ENCODE measurements around the gene PTPN4. TPM values are rescaled to one million over a fixed set of nuclear protein-coding genes. Genes with fewer than 3 reads are reported as not detected.

PTPN4 gene
- total RNA-seq, 2 experiments from 2014 or later: 32.9 to 34.7 TPM

DNA sequence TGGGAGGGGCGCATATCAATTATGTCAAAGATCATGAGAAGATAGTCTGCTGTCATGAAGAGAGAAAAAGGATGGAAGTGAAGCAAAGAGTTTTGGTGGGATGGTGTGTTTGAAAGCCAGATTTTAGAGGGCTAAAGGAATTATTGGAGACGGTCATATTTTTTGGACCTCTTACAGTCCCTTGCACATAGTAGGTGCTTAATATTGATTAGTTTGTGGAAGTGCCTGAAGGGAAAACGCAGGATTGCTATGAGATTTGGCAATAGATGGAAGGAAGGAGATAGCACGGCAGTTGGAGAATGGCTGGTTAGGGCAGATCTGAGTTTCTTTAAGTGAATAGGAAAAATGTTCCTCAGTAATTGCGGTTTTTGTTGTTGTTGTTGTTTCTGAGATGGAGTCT is 269.1 kb downstream of the PTPN4 start:
- Mint-ChIP-seq H3K4me3 (no peak overlapping the region), H3K4me1 (peaks cover 8% of the 10 kb centered on the region), H3K27ac (no peak overlapping the region), H3K27me3 (no peaks in the 10 kb centered on the region), H3K36me3 (peaks cover 27% of the 10 kb centered on the region), H3K9me3 (peaks cover 15% of the 10 kb centered on the region)
- DNase-seq: no peak

DNA sequence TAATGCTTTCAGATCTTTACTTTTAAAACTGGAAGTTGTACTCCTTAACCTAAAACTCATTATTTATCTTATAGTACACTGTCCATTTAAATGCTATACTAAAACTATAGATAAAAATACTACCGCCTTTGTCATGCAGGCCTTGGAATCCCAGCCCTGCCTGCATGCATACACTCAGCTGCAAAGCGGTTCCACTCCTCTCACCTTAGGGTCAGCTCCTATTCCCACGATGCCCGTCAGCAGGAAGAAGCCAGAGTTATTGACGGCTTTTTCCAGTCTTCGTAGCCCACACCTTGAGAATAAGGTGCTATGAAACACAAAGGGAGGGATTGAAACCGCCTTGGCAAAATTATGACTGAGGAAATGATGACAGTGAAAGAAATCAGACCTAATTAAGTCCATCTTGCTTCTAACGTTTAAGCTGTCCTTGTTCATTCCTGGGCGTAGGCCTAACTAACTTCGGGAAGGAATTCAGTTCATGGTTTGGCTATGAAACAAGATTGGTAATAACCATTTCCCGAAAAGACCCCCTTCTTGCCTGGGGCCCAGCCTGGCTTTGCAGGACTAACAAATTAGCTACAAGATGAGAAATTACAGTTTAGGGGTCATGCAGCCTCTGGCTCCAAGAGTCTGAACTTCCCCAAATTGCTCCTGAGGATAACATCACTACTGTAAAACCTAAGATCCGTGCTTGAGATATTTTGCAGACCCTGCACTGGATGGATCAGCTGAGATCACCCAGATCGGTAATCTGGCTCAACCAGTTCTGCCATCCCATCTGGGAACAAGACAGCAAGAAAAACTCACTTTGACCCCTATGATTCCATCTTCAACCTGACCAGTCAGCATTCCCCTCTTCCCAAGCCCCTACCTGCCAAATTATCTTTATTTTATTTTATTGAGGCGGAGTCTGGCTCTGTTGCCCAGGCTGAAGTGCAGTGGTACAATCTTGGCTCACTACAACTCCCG is 270.2 kb downstream of the PTPN4 start:
- no peak for DNase-seq
- Mint-ChIP-seq H3K4me1 (peaks cover 8% of the 10 kb centered on the region), H3K36me3 (peaks cover 16% of the 10 kb centered on the region), H3K9me3 (peaks cover 8% of the 10 kb centered on the region), H3K27ac (no peak overlapping the region), H3K27me3 (no peaks in the 10 kb centered on the region), H3K4me3 (no peak overlapping the region)

DNA sequence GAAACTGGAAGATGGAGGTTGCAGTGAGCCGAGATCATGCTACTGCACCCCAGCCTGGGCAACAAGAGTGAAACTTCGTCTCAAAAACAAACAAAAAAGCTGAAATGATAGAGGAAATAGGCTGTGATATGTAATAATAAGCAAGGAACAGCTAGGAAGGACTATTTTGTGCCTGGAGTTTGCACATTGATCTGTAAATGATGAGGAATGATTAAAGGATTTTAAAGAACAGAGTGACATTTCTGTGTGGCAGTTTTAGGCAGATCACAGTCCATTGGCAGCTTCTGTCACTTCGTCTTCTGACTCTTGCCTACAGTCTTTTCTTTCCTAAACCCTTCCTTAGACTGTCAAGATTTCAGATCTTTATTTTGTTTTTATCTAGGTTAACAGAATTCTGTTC is 272.6 kb downstream of the PTPN4 start:
- H3K36me3 Mint-ChIP-seq: peaks cover 10% of the 10 kb centered on the region
- H3K9me3 Mint-ChIP-seq: peaks cover under 1% of the 10 kb centered on the region
- H3K4me1 Mint-ChIP-seq: peaks cover 8% of the 10 kb centered on the region
- no peak overlapping the region for H3K4me3 Mint-ChIP-seq
- H3K27me3 Mint-ChIP-seq: no peaks in the 10 kb centered on the region
- DNase-seq: no peak
- H3K27ac Mint-ChIP-seq: no peak overlapping the region

Other genes with a start within 250 kb of the PTPN4 start
- gene SCTR, start 235.4 kb upstream of the PTPN4 start, total RNA-seq: not detected
- gene CFAP221, start 215.5 kb upstream of the PTPN4 start, total RNA-seq: not detected
- gene TMEM177, start 80.7 kb upstream of the PTPN4 start, total RNA-seq: 10 to 100 TPM; 18.1 to 20.8 TPM